IPS-NIHi11 (cell line): Measurements from ENCODE around the gene SLC8B1.
A peak's percentile ranks its signal among the peaks of the same experiment; 100 is the strongest.

Experiments used
- DNase-seq: peaks from one replicate; pipeline ENCODE4 v3.0.0; 2012; ENCODE audit warnings: mixed read lengths, low spot score

SLC8B1 gene

DNA sequence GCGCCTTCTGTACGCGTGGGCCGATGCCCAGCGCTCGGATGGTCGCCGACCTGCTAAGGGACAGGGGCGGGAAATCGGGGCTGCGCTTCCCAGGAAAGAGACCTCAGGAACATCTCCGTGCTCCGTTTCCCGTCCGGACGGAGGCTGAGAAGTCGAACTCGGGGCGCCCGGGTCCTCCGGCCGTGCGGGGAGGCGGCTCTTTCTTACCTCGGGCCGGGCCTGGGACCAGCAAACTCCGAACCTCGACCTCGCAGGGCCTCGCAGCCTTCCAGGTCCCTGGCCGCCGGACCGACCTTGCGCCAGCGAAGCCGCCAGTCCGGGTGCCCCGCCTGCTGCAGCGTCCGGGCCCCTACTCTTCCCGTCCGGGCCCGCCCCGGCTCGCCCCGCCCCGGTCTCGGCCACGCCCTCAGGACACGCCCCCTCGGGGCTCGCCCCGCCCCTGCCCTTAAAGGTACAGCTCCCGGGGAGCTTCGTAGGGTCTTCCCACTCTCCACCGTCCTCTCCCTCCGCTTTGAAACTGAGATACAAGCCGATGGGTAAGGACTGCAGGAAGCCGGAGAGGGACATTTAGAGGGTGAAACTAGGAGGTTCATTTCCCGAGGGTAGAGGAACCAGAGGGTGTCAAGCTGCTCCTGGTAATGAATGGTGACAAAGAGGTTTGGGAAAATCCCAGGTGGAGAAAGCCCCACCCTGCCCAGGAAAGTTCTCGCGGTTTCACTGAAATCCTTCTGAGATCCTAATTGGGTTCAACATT lies at the start of gene SLC8B1:
Gene SLC8B1 (minus strand): TSS at position 324 of the 754 bp plus-strand sequence. CDS start 2,231 bp downstream, outside the sequence.
- DNase-seq, result peak; percentile 99

DNA sequence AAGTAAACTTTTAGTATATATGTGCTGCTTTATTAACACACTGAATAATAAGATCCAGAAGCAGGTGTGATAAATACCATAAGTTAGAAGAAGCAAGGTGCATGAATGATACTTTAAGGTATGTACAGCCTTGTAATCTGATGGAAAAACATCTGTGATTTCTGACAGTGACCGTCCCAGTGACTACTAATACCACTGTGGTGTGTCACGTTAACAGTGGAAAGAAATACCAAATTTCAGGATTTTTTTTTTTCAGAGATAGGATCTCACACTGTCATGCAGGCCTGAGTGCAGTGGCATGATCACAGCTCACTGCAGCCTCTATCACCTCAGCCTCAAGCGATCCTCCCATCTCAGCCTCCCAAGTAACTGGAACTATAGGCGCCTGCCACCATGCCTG lies 47.3 kb upstream of the SLC8B1 start:
- no peak for DNase-seq

DNA sequence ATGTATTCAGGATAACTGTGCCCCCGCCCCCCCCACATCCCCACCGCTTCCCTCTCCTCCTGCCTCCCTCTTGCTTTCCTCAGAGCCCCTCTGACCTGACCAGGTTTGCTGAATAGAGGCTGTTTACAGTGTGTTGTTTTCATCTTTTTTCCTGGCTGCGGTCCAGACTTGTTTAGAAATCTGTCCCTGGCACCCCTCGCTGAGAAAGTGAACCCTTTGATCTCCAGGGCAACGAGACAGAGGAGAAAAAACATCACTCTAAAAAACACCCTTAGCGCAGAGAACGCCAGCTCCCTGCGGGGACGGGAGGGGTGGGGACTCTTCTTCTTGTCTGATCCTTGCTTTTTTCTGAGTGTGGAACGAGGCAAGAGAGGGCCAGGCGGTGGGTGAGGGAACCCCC lies 46.3 kb upstream of the SLC8B1 start:
- DNase-seq, result no peak

DNA sequence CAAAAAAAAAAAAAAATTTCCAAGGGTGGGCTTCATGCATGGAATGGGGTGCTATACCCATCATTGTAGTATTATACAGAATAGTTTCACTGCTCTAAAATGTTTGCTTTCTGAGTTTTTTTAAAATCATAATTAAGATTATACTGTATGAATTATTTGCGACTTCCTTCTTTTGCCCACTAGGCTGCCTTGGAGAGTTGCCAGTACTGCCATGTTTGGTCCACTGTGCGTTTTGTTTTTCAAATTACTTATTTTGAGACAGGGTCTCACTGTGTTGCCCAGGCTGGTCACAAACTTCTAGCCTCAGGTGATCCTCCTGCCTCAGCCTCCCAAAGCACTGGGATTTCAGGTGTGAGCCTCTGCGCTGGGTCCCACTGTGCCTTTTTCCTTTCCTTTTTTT lies 43.4 kb upstream of the SLC8B1 start:
- DNase-seq, result no peak

DNA sequence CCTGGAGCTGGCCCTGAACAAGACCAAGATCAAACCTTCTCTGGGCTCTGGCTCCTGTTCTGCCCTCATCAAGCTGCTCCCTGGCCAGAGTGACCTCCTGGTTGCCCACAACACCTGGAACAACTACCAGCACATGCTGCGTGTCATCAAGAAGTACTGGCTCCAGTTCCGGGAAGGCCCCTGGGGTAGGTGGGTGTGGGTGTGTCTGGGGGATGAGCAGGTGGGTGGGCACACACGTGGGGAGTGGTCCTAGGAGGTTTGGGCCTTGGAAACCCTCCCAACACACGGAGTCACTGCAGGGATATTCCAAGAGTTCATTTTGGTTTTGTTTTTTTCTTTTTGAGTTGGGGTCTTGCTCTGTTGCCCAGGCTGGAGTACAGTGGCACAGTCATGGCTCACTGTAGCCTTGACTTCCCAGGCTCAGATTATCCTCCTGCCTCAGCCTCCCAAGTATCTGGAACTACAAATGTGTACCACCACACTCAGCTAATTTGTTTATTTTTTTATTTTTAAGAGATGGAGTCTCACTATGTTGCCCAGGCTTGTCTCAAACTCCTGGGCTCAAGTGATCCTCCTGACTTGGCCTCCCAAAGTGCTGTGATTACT lies 40.0 kb upstream of the SLC8B1 start:
- DNase-seq, result no peak

DNA sequence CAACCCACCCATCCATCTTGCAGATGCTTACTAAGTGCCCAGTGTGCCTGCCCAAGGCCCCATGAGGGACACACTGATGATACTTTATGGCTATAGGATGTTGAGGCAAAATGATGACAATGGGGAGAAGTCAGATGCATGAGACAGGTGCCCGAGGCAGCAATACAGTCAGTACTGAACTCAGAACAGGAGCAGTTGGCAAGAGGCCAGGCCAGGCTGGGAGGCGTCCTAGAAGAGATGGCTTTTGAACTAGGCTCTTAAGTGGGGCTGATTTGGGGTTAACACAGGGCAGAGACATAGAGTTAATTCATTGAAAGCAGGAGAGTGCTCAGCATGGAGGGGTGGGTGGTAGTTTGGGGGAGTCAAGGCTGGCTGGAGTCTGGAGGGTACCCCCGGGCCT lies 39.1 kb upstream of the SLC8B1 start:
- DNase-seq, result no peak

DNA sequence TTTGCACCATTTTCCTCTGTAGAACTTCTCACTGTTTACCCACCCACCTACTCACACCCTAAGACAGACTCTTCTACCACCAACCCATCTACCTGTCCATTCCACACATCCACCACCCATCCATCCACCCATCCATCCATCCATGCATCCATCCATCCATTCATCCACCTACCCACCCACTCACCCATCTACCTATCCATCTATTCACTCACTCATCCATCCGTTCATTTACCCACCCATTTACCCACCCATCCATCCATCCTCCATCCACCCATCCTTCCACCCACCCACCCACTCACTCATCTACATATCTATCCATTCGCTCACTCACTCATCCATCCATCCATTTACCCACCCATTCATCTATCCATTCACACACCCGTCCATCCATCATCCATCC lies 38.5 kb upstream of the SLC8B1 start:
- no peak for DNase-seq

DNA sequence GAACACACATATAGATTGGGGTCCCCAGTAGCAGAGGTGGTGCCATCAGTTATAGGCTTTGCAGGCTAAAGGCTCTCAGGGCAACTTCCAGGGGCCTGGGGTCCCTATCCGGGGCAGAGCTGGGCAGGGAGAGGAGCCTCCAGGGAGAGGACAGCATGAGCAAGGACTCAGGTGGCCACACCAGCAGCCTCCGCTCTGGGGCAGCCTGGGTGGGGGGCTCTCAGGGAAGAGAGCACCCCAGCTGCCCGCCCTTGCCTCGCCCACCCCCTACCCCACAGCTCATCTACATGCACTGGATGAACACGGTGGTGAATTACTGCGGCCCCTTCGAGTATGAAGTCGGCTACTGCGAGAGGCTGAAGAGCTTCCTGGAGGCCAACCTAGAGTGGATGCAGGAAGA lies 37.5 kb upstream of the SLC8B1 start:
- DNase-seq, result no peak

DNA sequence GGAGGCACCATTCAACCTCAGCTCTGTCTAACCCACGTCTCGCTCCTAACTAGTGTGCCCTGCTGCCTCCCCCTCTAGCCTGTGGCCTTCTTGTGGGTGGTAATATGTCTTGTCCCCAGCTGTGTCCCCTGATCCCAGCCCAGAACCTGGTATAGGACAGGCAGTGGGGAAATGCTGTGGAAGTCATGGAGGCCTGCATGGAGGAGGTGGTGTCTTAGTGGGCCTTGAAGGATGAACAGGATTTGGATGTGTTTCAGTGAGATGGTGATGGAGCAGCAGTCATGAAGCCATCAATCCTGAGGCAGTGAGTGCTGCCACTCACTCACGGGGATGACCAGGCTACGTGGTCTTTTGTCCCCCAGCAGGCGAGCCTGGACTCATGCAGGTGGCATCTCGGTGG lies 36.9 kb upstream of the SLC8B1 start:
- no peak for DNase-seq

DNA sequence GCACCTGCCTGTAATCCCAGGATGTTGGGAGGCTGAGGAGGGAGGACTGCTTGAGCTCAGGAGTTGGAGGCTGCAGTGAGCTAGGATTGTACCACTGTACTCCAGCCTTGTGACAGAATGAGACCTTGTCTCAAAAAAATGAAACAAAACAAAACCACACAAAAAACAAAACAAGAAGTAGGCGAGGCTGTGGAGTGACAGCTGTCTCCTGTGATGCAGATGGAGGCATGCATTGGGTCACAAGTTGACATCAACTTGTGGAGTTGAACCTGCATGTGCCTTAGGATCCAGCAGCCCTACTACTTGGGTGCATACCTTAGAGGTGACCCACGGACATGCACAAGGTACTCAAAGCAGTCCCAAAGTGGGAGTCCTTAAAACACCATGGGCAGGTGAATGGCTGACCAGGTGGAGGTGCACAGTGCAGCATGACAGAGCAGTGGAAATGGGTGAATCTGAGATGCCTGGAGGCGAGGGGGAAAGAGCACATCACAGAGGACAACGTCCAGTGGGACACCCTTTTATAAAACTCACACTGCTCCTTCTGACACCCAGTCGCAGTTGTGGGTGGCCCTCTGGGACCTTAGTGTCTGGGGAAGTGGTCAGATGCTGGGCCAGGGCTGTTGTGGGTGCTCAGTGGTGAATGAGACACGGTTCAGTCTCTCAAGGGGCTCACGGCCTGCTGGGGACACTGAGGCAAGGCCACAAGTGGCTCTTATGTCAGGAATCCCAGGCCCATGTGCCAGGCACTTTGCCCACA lies 36.2 kb upstream of the SLC8B1 start:
- no peak for DNase-seq

DNA sequence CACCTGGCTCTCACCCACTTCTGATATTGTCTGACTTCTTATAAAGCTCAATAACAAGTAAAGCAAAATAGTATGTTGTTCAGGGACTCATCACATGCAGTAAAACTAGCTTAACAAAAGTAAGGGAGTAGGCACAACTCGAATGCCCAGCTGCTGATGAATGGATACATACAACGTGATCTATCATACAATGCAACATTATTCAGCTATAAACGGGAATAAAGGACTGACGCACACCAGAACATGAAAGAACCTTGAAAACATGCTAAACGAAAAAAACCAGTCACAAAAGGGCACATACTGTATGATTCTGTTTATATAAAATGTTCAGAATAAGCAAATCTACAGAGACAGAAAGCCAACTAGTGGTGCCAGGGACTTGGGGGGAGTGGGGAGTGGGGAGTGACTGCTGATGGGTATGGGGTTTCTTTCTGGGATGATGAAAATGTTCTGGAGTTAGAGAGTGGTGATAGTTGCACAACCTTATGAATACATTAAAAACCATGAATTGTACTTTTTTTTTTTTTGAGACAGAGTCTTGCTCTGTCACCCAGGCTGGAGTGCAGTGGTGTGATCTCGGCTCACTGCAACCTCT lies 34.6 kb upstream of the SLC8B1 start:
- no peak for DNase-seq

DNA sequence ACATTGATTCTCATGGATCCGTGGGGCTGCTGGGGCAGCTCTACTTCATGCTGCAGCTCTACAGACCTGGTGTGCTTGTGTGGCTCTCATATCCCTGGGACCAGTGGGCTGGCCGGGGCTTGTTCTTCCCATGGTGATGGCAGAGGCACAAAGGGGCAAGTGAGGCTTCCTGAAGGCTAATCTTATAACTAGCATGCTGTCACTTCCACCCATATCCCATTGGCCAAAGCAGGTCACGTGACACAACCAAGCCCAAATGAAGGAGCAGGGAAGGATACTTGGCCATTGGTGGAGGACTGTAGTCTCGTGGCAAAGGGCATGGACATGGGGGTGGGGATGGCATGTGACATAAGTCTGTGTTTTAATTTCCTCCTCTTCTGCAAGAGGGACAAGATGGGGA lies 33.4 kb upstream of the SLC8B1 start:
- no peak for DNase-seq

DNA sequence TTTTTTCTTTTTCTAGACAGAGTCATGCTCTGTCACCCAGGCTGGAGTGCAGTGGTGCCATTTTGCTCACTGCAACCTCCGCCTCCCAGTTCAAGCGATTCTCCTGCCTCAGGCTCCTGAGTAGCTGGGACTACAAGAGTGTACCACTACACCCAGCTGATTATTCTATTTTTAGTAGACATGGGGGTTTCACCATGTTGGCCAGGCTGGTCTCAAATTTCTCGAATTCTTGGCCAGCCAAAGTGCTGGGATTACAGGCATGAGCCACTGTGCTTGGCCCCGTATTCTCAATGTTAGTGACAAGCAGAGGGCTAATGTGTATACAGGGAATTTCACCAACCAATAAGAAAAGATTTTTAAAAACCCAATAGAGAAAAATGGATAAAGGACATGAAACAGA lies 31.9 kb upstream of the SLC8B1 start:
- DNase-seq, result no peak

DNA sequence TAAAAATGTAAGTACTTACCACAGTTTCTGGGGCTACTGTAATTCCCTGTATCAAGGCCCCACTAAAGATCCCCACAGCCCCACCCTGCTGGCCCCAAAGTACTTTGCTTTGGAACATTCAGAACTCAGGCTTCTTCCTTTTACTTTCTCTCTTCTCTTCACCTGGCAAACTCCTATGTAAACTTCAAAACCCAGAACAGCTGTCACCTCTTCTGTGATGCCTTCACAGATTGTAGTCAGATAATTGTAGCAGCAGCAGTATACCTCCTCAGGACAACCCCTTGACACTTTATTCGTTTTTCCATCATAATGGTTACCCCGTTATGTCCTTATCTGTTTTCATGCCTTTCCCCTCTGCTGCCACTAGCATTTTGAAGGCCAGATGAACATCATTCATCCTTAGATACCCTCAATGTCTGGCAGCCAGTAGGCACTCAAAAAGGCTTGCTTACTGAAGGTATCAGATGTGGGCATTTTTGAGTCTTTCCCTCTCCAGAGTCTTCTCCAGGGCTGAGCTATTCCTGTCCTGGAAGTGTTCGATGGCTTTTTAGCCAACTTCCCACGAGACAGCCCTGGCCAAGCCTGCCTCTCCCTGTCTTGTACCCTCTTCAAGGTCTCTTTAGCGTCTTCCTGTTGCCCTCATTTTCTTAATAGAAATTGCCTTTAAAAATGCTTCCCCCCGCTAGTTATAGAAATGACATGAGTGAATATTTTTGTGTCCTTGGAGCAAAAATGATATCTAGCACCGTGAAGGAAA lies 30.9 kb upstream of the SLC8B1 start:
- no peak for DNase-seq

DNA sequence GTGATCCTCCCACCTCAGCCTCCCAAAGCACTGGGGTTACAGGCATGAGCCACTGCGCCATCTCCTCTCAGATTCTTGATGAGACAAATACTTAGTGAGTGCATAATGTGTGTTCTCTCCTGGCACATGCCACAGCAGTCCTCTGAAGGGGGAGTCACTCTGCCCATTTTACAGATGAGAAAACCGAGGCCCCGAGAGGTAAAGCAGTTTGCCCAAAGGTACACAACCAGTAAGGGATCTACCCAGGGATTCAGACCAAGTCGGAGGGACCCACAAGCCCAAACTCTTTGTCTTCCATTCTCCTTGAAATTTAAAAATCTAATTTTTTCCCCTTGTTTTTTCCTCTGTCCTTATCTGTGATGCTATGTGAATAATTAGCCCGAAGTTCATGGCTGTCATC lies 29.8 kb upstream of the SLC8B1 start:
- DNase-seq, result no peak

DNA sequence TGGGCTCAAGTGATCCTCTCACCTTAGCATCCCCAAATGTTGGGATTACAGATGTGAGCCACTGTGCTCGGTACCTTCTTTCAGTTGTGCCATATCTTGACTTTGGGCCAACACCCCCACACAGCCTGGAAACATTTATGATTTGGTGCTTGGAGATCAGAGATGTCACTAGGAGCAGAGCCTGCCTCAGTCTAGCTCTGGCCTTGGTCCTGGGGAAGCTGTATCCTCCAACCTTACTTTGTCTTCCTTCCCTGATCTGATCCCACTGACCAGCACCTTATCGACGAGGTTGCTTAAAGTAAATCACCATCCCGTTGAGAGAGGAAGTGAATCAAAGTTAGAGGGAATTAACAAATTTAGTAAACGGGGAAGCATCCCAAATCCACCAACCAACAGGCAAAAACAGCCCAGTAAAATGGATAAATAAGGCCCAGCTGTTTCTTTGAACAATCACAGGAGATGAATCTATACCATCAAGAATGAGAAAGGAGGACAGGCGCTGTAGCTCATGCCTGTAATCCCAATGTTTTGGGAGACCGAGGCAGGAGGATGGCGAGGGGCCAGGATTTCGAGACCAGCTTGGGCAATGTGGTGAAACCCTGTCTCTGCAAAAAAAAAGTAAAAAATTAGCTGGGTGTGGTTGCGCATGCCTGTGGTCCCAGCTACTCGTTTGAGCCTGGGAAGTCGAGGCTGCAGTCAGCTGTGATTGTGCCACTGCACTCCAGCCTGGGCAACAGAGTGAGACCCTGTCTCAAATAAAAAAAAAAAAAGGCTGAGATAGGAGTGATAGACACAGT lies 26.9 kb upstream of the SLC8B1 start:
- no peak for DNase-seq

DNA sequence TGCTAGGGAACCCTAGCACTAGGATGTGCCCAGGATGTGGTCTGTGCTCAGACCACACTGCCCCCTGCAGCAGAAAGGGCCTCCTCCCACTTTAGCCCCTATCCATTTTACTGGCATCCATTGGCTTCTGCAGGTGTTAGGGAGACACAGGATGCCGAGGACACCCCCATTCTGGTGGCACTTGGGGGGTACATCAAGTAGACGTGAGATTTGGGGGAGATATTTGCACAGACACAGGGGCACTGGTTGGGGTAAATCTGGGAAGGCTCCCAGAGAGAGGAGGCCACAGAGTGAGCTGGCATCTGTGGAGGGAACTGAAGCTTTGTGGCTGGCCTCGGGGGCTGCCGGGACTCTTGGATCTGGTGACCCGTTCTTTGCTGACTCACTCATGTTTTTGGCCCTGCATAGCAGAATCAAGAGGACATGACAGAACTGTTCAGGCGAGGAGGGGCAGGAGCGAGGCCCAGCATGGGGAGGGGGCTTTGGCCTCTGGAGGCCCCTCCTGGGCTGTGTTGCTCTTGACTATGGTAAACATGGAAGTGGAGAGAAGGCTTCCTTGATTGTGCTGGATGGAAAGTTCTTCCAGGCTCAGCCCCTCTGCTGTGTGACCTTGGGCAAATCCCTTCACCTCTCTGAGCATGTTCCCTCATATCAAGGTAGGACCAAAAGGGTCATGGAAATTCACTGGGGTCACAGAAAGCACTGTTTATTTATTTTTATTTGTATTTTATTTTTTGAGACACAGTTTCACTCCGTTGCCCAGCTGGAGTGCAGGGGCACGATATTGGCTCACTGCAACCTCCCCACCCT lies 25.2 kb upstream of the SLC8B1 start:
- DNase-seq, result no peak

DNA sequence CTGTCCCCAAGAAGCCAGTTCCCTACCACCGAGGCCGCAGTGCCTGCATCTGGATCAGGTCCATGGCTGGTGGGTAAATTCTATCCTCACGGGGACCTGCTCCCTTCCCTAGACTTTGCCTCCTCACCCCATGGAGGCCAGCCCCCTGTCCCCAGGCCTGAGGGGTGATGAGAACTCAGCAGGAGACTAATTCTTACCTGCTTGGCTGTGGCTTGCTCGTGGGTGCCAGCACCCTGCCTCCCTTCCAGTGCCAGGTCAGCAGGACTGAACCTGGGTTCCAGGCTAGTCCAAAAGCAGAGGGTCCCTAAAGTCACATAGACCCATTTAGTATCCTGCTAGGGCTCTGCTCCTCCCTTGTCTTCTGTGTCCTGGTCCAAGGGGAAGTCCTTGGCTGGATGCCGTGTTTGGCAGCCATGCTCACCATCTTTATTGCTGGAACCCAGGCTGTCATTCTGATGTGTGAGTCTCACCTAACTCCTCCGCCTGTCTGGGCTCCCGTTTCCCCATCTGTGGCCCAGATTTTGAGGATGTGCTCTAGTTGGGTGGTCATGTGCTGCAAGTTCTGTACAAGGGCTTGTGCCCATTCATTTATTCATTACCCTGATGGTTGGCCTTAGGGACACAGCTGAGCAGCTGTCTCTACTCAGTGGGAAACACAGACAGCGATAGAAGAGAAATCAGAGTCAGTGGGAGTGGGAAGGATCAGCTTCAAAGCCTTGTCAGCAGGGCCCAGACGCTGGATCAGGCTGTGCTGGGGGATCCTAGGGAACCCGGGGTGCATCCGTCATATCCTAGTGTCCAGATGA lies 24.4 kb upstream of the SLC8B1 start:
- DNase-seq, result no peak

DNA sequence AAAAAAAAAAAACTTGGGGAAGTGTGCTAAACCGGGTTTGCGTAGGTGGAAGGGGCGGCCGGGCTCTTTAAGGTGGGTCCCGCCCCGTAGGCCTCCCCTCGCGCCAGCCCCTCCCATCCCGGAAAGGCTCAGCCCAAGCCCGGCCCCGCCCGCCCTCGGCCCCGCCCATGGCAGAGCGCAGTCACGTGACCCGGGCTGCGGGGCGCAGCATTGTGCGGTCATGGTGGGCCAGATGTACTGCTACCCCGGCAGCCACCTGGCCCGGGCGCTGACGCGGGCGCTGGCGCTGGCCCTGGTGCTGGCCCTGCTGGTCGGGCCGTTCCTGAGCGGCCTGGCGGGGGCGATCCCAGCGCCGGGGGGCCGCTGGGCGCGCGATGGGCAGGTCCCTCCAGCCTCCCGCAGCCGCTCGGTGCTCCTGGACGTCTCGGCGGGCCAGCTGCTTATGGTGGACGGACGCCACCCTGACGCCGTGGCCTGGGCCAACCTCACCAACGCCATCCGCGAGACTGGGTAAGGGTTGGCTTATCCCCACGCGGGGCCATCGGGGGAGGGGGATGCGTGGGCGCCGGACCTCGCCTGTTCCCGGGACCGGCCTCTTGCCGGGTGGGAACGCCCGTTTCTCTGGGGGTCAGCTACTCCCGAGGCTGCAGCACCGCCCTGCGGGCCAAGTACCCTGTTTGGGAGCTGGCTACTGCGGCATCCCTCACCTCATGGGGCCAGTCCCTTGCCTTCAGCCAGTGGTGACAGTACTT lies 23.6 kb upstream of the SLC8B1 start, which contains the start of gene PLBD2:
Gene PLBD2 (plus strand): TSS at position 207 of the 752 bp plus-strand sequence. CDS start 14 bp downstream, at position 221.
- DNase-seq, result peak; percentile 100
